Cardiac ventricle fibroblast (primary cell): Measurements from ENCODE around the gene UBL7. TPM values are rescaled to one million over a fixed set of nuclear protein-coding genes. Genes with fewer than 3 reads are reported as not detected.

ENCODE experiments used
- total RNA-seq: library from RNA; depleted of rRNA; stranded (reverse); fragments of >200 nt; gene quantifications from 2 replicates; pipeline ENCODE4 v1.2.3, GENCODE V29; 2015

Gene UBL7, protein sequence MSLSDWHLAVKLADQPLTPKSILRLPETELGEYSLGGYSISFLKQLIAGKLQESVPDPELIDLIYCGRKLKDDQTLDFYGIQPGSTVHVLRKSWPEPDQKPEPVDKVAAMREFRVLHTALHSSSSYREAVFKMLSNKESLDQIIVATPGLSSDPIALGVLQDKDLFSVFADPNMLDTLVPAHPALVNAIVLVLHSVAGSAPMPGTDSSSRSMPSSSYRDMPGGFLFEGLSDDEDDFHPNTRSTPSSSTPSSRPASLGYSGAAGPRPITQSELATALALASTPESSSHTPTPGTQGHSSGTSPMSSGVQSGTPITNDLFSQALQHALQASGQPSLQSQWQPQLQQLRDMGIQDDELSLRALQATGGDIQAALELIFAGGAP
- 45.3 and 50.1 TPM in 2 replicates for total RNA-seq

DNA sequence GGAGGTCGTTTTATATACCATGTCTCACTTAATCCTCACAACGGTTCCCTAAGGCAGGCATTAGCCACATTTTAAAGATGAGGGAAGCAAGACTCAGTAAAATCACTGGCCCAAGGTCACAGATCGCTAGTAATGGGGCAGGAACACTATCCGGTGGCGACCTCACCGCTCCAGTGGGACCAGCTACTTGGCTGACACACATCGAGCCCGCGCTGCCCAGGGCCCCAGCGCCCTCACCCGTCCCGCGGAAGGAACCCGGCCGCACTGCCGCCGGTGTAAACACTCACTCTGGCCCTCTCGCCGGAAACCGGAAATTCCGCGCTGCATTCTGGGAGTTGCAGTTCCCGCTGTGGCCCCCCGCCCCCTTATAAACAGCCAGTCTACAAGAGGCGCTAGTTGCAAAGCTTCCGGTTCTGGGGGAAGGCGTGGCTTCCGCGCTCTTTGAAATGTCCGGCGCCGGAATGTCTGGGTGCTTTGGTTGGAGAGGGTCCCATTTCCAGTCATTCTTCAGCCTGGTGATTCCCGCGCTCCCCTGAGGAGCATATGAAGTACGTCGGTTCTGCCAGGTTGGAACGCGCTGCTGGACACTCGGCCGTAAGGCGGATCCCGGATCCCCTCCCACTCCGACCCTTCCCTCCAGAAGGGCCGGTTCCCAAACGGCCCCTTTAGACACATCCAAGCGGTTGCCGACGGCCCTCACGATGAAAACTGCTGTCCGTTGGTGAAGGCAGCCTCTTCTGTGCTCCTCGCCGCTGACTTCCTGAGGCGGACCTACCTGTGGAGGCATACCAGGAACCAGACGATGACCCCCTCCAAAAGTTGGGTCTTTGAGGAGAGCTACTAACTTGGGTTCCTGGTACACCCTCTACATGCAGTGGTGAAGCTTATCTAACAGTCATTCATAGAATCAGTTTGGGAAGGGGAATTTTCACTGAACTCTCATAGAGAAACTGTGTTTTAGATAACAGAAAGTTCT is at the start of gene UBL7:
UBL7 (minus strand) TSS at position 290 of the 976 bp plus-strand sequence. CDS start 2,293 bp downstream, outside the sequence.

DNA sequence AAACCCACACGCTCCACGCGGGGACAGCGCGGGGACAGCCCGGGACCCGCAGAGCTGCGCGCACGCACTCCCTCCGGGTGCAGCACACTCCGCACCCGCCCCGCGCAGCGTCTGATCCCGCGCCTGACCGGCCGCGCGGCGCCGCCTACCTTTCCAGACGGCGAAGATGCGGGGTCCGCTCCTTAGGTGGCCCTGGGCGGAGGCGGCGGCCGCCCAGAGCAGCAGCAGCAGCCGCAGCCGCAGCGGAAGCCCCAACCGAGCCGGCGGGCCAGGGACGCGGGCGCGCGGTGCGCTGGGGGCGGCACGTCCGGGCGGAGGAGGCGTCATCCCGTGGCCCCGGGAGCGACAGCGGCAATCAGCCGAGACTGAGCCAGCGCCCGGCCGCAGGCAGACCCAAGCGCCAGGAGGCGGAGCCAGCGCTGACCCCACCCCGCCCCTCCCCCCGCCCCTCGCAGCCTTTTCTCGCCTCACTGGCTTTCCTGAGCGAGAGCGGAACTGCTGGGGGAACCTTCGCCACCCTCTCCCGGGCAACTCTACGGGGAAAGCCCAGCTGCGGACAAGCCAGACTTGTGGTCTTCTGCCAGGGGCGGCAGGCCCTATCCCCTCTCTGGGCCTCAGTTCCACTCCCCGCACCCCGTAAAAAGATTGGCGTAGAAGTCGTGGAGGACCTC is 27.2 kb downstream of the UBL7 start, which contains the start of gene SEMA7A:
SEMA7A (minus strand) TSS at position 367 of the 671 bp plus-strand sequence; CDS start at position 327, 40 bp downstream.

Other genes starting within 250 kb of the UBL7 start
- not detected in 2 replicates for gene CCDC33, start 224.8 kb downstream of the UBL7 start, total RNA-seq
- 0.81 and 1.7 TPM in 2 replicates for gene CYP11A1, start 93.5 kb downstream of the UBL7 start, total RNA-seq
- gene SEMA7A, start 27.2 kb downstream of the UBL7 start, total RNA-seq = 3.2 and 4.4 TPM in 2 replicates
- 0.29 and 0.44 TPM in 2 replicates for gene ARID3B, start 80.1 kb upstream of the UBL7 start, total RNA-seq
- gene CLK3, start 154.7 kb upstream of the UBL7 start, total RNA-seq = 42.1 and 53.0 TPM in 2 replicates
- gene EDC3, start 234.9 kb upstream of the UBL7 start, total RNA-seq = 8.9 and 15.7 TPM in 2 replicates